ENCODE measurements around the gene DIP2C.

- TF ChIP-seq USF2 (IDR thresholded peaks at IDR 0.05; ENCODE audit: borderline replicate concordance, low read depth, low read length) (no peak), CTCF (IDR thresholded peaks at IDR 0.05) (no peak)
Measured at GRCh38 chr10:367636-368035, 321.8 kb downstream of the DIP2C start.
